CD4-positive, alpha-beta T cell treated with Interferon alpha-2 for 1 hour (primary cell): Measurements from ENCODE around the gene MDM4.
"Not testable (repeated sequence)": the region's sequence is repeated elsewhere in the genome, so short reads cannot be mapped to it uniquely, and the experiment has no call there.

Experiments used
- DNase-seq, 2 donors: peaks; one replicate each; pipeline ENCODE4 v3.0.0-alpha.2; 2020 to 2022

MDM4 gene, protein sequence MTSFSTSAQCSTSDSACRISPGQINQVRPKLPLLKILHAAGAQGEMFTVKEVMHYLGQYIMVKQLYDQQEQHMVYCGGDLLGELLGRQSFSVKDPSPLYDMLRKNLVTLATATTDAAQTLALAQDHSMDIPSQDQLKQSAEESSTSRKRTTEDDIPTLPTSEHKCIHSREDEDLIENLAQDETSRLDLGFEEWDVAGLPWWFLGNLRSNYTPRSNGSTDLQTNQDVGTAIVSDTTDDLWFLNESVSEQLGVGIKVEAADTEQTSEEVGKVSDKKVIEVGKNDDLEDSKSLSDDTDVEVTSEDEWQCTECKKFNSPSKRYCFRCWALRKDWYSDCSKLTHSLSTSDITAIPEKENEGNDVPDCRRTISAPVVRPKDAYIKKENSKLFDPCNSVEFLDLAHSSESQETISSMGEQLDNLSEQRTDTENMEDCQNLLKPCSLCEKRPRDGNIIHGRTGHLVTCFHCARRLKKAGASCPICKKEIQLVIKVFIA

DNA sequence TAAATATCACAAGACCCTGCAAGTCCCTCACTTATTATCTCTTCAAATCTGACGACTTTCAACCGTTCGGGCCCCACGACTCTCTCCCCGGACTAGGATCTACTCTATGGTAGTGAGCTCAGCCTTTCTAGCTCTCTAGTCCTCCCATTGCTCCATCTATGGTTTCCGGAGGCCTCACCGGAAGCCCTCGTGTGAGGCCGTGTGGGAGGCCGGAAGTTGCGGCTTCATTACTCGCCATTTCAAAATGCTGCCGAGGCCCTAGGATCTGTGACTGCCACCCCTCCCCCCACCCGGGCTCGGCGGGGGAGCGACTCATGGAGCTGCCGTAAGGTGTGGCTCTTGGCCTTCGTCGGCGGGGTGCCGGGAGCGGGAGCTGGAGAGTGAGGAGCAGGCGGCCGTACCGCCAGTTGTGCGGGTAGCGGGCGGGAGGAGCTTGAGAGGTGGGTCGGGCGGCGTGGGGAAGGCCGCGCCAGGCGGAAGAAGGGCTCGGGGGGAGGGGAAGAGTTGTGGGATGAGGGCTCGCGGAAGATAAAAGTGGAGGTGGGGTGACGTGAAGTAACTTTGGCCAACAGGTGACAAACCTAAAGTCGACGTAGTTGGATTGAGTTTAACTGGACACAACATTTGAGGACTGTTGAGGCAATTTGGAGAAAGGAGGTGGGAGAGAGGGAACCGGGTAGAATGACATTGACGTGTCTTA, at the start of gene MDM4:
Gene MDM4 (plus strand): TSS at position 227 of the 700 bp plus-strand sequence. CDS start 9,113 bp downstream, outside the sequence.
- peak; percentile 95 to 96 for DNase-seq

DNA sequence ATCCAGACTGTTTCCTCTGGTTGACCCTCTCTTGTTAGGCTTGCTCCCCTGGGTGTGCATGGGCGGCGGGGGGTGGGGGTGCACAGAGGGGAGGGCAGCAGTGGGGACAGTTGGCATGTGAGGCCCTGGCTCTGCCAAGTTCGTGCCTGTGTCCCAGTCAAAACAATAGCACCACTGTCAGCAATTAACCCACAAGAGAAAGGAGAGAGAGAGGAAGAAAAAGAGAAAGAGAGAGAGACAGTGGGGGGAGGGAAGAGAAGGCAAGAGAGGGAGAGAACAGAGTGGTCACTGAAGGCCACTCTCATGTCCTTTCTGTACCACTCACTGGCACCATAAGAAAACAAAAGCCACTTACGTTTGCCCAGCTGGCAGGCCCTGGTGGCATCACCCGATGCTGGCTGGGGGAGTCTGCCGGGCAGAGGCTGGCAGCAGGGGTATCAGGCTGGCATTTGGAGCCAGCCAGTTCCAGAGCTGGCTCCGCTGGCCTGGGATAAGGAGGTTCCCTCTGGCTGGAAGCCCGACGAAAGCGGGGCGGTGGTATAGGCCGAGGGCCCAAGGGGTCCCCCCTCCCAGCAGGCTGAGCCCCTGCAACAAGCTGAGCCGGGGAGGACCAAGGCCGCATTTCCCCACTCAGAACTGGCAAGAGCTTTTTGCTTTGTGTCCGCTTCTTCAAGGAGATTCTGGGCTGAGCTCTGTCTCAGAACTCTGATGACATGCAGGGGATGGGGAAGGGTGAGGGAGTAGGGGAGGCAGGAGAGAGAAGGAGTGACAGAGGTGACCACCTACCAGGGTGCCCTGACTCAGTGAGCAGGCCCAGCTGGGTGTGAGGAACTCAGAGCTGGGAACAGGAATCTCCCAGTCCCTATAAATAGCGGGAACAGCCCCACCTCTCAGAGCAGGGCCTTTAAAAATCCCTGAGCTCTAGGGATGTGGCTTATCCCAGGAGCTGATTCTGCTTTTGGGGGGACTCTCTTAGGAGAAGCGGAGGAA, 49.5 kb upstream of the MDM4 start:
- DNase-seq, result no peak

DNA sequence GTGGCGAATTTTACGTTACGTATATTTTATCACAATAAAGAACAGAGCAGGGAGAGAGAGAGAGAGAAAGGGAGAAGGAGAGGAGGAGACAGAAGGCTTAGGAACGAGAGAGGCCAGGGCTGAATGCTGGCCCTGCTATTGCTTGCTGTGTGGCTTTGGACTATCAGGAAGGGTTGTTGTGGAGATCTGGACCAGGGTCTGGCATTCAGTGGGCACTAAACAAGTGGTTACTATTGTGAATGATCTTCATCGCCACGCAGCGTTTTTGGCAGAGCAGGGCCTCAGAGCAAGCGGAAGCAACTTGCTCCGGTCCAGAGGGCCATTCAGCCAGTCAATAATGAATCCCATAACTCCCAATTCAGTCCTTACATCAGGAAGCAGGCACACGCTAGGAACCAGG, 48.0 kb upstream of the MDM4 start:
- DNase-seq, result no peak

DNA sequence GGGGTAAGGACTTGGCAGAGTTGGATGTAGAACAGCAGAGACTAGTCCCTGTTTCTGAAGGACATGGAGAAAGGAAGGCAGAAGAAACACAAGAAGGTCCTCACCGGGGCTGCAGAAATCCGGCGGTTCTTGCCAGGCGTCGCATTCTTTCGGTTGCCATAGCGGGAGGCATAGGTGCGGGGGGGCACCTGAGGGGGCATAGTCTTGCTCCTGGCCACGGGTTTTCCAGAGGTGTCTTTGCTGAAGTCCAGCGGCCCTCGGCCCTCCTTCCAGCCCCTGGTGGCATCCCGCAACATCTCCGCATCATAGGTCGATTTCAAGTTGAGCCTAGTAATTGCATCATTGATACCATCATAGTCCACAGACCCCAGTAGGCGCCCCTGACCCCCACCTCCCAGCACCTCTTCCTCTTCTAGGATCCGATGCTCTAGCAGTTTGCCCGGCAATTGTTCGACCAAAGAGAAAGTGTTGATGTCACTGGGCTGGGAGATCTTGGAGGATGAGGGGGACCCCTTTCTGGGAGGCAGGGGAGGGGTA, 47.4 kb upstream of the MDM4 start:
- no peak for DNase-seq

DNA sequence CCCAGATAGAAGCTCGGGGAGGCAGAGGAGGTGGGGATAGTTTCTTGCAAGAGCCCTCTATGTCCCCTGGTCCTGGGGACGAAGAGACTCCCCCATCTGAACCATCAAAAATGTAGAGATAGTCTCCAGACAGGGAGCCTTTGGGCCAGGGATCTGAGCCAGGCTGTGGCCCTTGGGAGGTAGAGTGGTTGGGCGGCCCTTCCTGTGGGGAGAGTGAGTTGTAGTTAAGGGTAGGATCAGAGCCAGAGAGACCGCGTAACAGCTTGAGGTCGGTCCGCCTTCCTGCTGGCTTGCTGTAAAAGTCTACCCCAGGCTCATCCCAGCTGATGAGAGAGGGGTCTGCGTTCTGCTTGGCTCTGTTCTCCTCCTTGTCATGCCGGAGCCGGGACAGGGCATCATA, 46.9 kb upstream of the MDM4 start:
- no peak for DNase-seq

DNA sequence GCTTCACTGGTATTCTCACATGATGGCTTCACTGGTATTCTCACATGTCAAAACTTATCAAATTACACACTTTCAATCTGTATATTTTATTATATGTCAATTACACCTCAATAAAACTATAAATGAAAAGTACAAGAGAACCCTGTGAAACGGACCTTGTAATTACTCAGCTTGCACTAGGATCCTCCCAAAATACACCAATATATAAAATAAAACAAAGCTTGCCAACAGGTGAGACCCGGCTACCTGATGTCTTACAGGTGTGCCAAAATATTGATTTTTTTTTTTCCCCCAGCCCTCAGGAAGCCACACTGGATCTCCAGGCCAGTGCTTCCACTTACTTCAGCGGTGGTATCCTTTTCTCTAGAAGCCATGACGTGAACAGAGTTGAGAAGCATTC, 44.5 kb upstream of the MDM4 start:
- DNase-seq, result no peak

DNA sequence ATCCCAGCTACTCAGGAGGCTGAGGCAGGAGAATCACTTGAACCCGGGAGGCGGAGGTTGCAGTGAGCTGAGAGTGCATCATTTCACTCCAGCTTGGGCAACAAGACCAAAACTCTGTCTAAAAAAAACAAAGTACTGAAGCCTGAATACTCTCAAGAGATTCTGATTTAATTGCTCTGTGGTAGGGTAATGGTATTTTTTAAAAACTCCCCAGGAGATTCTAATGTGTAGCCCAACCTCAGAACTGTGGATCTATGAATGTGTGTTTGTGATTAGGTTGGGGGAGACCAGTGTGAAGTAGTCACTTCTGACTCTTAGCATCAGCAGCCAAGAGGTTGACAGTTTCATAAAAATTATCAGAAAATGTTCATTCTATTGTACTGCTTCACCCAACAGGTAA, 43.5 kb upstream of the MDM4 start:
- DNase-seq, result no peak

DNA sequence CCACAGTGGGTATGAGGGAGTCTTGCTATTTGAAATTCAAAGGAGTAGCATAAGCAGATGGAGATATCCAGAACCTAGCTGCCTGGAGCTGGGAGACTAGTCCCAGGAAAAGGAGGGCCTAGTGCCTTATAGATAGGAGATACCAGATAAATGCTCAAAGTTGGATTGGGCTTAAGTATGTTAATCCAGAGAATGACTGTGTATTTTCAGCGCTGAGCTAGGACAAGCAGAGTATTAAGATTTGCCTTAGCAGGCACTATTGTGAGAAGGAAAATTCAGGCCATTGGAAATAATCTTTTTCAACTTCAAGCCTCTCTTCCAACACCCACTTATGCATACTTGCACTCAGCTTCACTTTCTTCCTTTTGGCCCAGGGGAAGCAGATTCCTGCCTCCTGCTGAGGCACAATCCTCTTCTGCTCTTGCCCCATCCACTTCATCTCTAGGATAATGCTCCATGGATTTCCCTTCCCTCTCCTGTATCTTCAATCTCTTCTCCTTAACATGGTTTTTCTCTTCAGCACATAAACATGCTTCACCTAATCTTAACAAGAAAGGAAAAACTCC, 42.7 kb upstream of the MDM4 start:
- DNase-seq, result no peak

DNA sequence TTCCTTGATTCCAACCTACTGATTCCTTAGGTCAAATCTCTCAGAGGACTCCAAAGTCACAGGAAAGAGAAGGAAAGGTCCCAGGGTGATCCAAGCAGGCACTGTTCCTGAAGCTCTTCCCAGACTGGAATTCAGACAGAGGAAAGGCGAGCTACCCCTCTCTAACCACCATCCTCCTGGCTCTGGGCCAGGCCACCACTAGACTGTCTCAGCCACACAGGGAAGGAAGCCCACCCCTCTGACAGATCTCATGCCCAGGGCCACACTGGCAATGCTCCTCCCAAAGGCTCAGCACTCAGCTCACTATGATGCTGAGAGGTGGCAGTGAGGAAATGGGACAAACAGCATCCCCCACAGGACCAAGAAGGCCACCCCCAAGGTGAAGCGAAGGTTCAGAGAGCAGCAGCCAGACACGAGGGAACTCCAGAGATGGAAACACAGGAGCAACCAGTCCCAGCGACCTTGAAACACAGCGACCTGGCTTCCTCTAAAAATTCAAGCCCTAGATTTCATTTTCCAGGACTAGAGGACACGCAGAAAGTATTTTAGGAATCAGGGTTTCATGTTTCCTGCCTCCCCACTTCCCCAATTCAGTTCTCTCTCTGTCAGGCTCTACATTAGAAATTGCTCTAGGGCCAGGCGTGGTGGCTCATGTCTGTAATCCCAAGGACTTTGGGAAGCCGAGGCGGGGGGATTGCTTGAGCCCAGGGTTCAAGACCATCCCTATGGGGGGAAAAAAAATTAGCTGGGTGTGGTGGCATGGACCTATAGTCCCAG, 40.4 kb upstream of the MDM4 start:
- no peak for DNase-seq

DNA sequence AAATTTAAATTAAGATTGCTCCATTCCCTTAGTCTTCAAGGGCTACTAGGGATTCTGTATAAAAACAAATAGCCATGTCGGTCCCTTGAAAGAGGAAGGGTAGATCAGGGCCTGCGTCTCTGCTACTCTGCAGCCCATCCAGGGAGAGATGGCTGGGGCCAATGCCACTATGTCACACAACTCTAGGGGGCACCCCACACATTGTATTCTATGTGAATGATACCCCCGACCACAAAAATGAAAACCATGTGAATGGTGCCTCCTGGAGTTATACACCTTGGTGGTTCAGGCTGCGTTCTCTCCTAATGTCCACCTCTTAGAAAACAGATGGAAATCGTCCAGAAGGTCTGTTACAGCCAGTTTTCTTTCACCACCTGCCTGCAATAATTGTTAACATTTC, 39.6 kb upstream of the MDM4 start:
- no peak for DNase-seq

DNA sequence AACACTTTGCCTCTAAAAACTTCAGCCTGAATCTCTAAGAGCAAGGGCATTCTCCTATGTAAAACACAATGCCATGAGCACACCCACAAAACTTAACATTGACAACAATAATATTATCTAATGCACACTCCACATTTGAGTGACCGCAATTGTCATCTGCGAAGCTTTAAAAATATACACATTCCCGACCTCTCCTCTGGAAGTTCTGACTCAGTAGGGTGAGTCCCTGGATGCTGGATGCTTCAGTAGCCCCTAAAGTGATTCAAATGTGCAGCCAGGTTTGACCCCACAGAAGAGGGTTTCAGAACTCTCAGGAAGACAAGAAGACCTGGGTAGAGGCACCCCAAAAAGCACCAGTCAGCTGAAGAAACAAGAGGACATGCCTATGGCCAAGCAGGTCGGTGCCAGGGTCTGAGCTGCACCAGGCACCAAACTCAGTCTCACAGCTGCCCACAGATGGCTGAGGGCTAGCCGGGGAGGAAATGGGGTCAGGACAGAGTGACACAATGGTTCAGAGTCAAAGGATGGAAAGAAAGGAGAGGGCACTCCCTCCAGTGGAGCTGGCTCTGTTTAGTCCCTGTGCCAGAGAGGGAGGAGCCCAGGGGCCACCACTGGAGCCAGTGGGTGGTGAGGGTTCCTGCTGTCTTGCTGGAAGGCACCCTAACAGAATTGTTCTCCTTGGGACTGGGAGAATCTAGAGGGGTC, 39.0 kb upstream of the MDM4 start:
- no peak for DNase-seq

DNA sequence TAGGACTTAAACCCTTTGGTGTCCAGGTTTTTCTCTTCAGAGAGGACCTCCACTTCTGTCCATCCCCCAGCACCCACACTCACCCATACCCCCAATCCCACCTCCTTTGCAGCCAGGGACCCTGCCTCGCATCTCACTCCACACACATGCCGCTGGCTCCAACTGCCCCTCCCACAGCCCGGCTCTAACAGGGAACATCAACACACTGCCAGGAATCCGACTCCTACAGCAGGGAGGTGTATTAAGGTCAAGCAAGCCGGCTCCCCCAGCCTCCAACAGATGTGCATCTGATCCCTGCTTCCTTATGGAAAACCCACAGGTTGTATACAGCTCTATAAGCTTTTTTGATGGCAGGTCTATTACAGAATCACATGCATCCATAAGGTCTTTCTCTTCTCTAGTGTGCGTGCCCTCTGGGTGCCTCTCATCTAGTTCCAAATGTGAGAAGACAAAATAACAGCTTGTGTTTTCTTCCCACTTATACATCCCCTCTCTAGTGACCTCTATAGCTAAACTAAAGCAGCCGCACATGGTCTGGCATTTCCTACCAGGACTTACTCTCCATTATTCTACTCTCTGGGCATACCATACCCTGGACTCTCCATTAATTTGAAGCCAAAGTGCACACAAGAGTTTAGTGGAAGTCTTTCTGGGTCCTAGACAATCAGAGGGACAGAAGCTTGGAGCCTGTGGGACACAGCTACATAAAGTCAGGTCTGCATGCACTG, 37.9 kb upstream of the MDM4 start:
- DNase-seq, result no peak

DNA sequence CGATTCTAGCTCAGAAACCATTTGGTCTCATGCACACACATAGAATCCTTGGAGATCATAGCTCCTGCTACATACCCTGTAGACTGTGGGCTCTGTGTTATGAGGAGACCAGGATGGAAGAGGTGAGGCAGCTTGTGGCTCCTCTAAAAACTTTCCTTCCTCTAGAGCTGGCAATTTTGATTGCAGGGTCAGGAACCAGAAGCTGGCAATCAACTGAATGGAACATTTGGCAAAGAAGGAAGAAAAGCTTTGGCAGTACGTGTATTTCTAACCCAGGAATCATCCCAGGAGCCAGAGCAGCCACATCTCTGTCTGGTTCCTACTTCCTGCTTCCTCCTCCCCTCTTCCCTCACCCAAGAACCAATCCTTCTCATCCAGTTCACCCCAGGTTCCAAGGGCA, 37.3 kb upstream of the MDM4 start:
- DNase-seq, result no peak

DNA sequence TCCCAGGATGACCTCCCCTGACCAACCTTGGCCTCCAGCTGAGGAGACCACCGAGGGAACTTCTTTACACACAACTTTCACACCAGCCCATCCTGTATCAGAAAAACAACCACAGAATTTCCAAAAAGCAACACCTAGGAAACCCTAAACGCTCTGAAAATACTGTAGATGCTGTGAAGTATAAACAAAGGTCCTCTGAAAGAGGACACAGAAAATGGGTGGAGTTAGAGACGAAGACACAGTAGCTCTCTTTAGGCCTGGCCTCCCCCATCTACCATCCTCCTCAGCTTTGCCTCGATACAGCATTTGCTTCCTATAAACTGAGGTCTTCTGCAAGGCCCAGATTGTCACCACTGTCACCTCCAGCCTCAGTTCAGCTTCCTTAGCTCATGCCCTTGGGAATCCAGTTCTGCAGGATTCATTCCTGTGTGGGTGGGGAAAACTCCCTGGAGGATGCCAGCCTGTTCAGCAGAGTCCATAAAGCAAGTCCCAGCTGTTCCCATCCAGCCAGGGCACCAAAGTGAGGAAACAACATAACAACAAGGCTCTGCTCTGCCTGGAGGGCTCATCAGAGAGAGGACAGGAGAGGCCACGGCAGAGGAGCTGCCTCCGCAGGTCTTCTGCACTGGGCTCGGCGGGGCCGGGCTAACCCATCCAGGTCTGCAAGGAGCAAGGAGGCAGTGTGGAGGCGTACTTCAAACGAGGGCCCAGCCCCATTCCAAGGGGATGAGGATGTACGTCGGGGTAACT, 36.6 kb upstream of the MDM4 start:
- no peak for DNase-seq

DNA sequence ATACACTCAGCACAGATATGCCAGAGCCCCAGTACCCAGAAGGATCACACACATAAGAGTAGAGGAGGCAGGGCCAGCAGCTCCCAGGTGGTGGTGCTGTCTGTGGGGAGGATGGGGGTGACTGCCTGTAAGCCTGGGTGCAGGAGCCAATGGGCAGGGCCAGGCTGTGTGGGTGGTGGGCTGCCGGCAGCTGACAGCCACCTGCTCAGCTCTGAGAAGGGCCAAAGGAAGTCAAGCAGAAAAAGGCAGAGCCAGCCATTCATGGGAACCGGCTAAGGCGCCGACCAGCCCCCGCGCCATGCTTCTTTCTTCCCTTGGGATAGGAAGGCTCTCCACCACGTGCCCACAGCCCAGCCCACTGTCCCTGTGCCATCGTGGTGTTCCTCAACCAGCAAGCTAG, 35.7 kb upstream of the MDM4 start:
- no peak for DNase-seq

DNA sequence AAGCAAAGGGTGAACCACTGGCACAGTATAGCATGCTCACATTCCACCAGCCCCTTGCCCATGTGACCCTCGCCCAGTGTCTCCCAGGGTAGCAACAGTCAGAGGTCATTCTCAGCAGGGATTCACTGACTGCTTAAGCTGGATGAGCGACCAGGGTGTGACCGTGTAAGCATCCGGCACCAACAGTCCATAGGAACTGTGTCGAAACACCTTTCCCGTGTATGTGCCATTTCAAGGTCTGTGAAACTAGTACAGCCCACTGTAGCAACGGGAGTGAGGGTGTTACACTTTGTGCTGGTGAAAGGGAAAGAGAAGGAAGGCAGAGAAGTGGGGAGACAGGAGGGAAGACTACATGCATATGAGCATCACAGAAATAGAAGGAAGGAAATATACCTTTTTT, 32.4 kb upstream of the MDM4 start:
- no peak for DNase-seq

DNA sequence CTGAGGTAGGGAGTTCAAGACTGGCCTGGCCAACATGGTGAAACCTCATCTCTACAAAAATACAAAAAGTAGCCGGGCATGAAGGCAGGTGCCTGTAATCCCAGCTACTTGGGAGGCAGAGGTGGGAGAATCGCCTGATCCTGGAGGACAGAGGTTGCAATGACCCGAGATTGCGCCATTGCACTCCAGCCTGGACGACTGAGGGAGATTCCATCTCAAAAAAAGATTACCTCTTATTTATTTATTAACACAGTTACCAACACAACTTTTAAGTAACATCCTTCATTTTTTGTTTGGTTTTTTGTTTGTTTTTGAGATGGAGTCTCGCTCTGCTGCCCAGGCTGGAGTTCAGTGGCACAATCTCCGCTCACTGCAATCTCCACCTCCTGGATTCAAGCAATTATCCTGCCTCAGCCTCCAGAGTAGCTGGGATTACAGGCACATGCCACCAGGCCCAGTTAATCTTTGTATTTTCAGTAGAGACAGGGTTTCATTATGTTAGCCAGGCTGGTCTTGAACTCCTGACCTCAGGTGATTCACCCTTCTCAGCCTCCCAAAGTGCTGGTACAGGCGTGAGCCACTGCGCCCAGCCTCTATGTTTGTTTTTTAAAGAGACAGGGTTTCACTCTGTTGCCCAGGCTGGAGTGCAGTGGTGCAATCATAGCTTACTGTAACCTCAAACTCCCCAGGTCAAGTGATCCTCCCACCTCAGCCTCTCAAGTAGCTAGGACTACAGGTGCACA, 29.5 kb upstream of the MDM4 start:
- not testable (repeated sequence) for DNase-seq

DNA sequence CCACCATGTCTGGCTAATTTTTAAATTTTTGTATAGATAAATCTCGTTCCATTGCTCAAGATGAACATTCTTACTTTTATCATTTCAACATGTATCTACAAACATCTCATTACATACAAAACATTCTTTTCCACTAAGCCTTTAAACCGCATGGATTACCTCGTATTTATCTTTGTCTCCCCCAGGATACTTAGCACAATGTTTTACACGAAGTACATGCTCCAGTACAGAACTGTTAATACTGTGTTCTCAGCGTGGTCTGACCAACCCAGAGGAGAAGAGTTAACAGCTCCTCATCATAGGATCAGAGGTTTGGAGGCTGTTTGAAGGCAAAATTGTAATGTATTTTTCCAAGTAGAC, 29.0 kb upstream of the MDM4 start:
- no peak for DNase-seq

DNA sequence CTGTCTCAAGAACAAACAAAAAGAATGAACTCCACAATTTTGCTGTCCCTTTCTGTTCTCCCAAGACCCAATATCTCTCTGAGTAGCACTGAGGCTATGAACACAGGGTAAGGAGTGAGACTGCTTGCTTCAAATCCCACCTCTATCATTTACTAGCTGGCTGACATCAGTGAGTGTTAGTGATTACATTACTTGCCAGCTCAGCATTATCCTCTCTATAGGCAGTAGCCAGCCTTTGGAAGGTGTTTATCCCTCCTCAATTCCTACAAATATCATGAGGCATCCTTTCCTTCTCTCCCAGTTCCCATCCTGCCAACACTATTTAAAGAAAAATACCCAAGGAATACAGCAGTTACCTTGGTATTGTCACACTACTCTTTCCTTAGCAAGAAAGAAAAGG, 24.6 kb upstream of the MDM4 start:
- no peak for DNase-seq
